Effector memory CD8-positive, alpha-beta T cell (primary cell): ENCODE data around the gene MTHFSD.

Experiments
- ATAC-seq: fragments of 150-1000 bp; cut with Tn5 transposase; replicated peaks from 2 replicates; pipeline ENCODE4 v1.10.0; 2021; ENCODE audit warnings: mild to moderate bottlenecking, moderate library complexity
- DNase-seq, 3 experiments: peaks; one replicate each; pipeline ENCODE4 v3.0.0; 2021
- H3K27ac Mint-ChIP-seq, 2 donors: one replicate each; pipeline ENCODE4 v1.8.0; 2022; ENCODE audit warnings: mild to moderate bottlenecking in 2 of 2, mixed read lengths in 2 of 2, moderate library complexity in 2 of 2
- H3K27me3 Mint-ChIP-seq, 2 donors: one replicate each; pipeline ENCODE4 v1.8.0; 2022; ENCODE audit warnings: mixed read lengths in 2 of 2
- H3K36me3 Mint-ChIP-seq: one replicate; pipeline ENCODE4 v1.8.0; 2022; ENCODE audit warnings: mild to moderate bottlenecking, moderate library complexity, mixed read lengths; ENCODE audit not compliant: insufficient read depth
- H3K4me1 Mint-ChIP-seq, 2 donors: one replicate each; pipeline ENCODE4 v1.8.0; 2022; ENCODE audit warnings: low read depth in 2 of 2, mixed read lengths in 2 of 2
- H3K4me3 Mint-ChIP-seq, 2 donors: one replicate each; pipeline ENCODE4 v1.8.0; 2022; ENCODE audit warnings: mild to moderate bottlenecking in 2 of 2, mixed read lengths in 2 of 2, moderate library complexity in 2 of 2
- H3K9me3 Mint-ChIP-seq, 2 donors: one replicate each; pipeline ENCODE4 v1.8.0; 2022; ENCODE audit warnings: mixed read lengths in 2 of 2
- total RNA-seq, 9 experiments: gene quantifications; one replicate each; lab custom pipeline; 2026; lab: John Stamatoyannopoulos, UW

MTHFSD gene, protein sequence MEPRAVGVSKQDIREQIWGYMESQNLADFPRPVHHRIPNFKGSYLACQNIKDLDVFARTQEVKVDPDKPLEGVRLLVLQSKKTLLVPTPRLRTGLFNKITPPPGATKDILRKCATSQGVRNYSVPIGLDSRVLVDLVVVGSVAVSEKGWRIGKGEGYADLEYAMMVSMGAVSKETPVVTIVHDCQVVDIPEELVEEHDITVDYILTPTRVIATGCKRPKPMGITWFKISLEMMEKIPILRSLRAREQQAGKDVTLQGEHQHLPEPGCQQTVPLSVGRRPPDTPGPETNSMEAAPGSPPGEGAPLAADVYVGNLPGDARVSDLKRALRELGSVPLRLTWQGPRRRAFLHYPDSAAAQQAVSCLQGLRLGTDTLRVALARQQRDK
- total RNA-seq: 6.0 to 29.6 (median 19.3) reads per million in 9 experiments

DNA sequence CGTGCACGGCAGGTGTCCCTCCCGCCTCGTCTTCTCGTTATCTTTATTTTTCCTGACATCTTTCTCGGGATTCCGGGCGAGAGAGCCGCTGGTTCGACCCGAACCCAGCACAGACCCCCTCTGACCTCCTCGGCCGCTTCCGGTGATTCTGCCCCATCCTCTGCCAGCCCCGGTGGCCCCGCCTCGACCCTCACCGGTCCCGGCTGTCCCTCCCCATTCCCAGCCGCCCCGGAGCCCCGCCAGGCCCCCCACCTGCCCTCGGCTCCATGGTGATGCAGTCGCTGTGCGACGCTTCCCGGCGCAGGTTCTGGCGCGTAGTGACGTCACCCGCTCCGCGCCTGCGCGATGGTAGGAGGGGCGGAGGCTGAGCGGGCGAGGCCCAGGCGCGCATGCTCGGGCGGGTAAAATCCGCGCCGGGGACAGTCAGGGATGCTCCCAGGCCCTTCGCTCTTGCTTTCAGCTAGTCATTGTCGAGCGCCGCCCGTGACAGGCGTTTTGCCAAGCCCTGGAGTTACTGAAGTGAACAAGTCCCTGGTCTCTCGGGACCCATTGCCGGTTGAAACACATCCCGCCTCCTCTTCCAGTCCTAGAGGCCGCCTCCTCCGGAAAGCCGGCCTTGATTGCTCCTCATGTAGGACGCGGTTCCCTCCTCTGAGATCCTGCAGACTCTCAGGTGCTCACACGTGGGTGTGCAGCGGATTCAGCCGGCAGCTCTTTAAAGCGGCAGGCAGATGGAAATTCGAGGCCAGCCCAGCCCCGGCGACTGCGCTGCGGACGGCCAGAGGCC is at the start of gene MTHFSD:
Gene MTHFSD, minus strand, starts transcription at position 319 of the 787 bp plus-strand sequence. Its CDS starts 51 bp downstream, at position 268.
- H3K36me3 Mint-ChIP-seq: peaks cover 15% of the 10 kb centered on the region
- DNase-seq (peak; percentile 96 to 98 (median 97)), ATAC-seq (peak; percentile 93)
- H3K27ac Mint-ChIP-seq: peak within 1 kb of the TSS; percentile 99 to 100
- no peaks in the 10 kb centered on the region for H3K9me3 Mint-ChIP-seq
- peak within 1 kb of the TSS; percentile 97 for H3K4me3 Mint-ChIP-seq
- H3K27me3 Mint-ChIP-seq: peaks cover 8 to 16% of the 10 kb centered on the region in 2 donors
- H3K4me1 Mint-ChIP-seq: peaks cover 17 to 24% of the 10 kb centered on the region in 2 donors

DNA sequence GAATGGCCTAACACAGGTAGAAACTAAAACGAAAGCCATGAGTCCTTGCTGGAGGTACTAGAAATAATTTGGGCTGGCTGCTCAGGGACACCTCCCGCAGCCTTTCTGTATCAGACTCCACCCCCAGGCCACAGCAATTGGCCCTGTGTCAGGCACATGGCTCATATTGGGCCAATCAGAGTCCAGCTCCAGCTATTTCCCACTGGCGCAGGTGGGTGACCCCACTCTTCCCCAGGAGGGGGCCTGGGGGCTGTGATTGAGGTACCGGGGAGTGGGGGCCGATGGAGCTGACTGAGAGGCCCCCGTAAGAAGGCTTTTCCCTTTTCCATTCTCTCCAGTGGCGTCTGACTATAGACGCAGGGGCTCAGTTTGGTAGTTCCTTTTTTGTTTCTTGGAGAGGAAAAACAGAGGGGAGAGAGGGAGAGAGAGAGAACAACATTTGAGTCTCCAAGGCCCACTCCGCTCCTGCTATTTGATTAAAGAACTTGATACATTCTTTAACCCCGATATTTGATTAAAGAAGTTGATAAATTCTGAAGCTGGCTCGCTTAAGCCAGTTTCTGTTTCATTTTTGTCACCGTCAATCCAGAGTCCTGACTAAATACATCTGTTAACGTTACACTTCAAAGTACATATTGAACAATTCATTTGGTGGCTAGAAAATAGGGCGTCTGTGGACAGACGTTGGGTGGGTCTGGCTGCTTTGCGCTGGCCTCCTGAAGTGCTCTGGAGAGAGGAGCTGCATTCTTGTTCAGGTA is 49.6 kb upstream of the MTHFSD start:
- ATAC-seq (peak; percentile 95), DNase-seq (peak; percentile 13 to 24 (median 22))
- Mint-ChIP-seq H3K4me3 (peak overlapping the region; percentile 84 to 89), H3K9me3 (no peaks in the 10 kb centered on the region), H3K27me3 (peaks cover 33 to 57% of the 10 kb centered on the region in 2 donors), H3K27ac (peak overlapping the region; percentile 81 to 95), H3K36me3 (no peaks in the 10 kb centered on the region), H3K4me1 (peaks cover 7 to 11% of the 10 kb centered on the region in 2 donors)

DNA sequence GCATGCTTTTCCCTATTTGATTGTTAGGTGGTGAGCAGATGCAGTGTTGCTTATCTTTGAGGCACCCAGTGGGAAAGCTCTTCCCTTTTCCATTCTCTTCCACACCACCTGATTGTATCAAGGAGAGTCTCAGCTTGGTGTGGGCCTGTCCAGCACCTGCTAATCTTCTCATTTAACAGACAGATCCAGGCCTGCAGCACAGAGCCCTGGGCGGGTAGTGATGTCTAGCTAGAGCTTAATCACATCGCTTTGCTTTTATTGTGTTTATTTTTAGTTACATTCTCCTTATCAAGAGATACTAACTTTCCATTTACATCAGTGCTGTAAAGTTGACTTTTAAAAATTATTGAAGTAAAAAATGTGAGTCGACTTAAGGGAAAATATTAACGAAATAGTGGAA is 47.5 kb upstream of the MTHFSD start:
- ATAC-seq: no peak
- no peak overlapping the region for H3K27ac Mint-ChIP-seq
- H3K4me1 Mint-ChIP-seq: peaks cover 7 to 15% of the 10 kb centered on the region in 2 donors
- H3K4me3 Mint-ChIP-seq: no peak overlapping the region
- H3K36me3 Mint-ChIP-seq: no peaks in the 10 kb centered on the region
- no peak for DNase-seq
- peaks cover 44 to 63% of the 10 kb centered on the region in 2 donors for H3K27me3 Mint-ChIP-seq
- H3K9me3 Mint-ChIP-seq: no peaks in the 10 kb centered on the region

DNA sequence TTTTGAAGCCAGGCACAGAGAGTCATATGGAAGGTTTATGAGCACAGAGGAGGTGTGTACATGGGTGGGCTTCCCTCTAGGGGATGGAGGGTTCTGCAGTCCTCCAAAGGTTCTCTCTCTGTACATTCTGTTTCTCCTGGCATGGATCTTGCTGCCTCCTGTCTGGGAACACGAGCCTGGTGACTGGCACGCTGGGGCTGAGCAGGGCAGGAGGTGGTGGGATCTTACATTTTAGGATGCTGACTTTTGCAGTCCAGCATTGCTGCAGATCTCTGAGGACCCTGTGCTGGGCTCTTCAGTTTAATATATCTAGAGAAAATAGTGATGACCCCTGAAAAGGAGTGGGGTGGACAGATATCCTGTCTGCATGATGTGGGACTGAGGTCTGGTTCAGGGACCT is 46.3 kb upstream of the MTHFSD start:
- H3K4me3 Mint-ChIP-seq: no peak overlapping the region
- peaks cover 7 to 15% of the 10 kb centered on the region in 2 donors for H3K4me1 Mint-ChIP-seq
- H3K27me3 Mint-ChIP-seq: peaks cover 44 to 72% of the 10 kb centered on the region in 2 donors
- ATAC-seq: no peak
- no peaks in the 10 kb centered on the region for H3K36me3 Mint-ChIP-seq
- no peak for DNase-seq
- H3K9me3 Mint-ChIP-seq: no peaks in the 10 kb centered on the region
- no peak overlapping the region for H3K27ac Mint-ChIP-seq

DNA sequence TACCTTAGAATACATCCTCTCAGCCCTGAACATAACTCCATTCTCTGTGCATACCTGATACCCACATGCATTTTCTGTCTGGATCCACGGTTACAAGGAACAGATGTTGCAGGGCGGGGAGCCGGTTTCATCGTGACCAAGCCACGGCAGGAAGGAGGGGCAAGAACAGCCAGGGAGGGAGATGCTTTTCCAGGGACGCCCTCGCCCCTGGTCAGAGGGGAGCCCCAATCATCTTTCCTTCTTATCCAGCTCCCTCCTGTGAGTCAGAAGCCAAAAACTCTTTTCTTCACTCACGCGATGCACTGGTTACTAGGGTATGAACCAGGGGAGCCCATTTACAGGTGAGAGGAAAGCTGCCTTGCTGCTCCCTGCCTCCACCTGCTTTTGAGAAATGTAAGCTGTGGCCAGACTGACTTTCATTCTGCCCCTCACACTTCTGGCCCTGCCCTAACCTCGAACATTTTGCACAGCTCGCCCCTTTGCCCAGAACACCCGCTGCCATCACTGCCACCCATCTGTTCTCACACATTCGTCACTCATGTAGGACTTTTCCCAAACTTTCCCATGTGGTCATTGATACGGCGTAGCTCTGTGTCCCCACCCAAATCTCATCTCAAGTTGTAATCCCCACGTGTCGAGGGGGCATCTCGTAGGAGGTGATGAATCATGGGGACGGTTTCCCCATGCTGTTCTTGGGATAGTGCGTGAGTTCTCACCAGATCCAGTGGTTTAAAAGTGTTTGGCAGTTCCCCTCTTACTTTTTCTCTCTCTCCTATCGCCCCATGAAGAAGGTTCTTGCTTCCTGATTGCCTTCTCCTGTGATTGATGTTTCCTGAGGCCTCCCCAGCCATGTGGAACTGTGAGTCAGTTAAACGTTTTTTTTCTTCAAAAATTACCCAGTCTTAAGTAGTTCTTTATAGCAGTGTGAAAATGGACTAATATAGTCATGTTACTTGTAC is 43.9 kb upstream of the MTHFSD start:
- DNase-seq: no peak
- H3K9me3 Mint-ChIP-seq: no peaks in the 10 kb centered on the region
- no peak overlapping the region for H3K4me3 Mint-ChIP-seq
- peaks cover 0 to 4% of the 10 kb centered on the region in 2 donors for H3K4me1 Mint-ChIP-seq
- H3K27me3 Mint-ChIP-seq: peaks cover 52 to 72% of the 10 kb centered on the region in 2 donors
- H3K27ac Mint-ChIP-seq: no peak overlapping the region
- H3K36me3 Mint-ChIP-seq: no peaks in the 10 kb centered on the region
- no peak for ATAC-seq

DNA sequence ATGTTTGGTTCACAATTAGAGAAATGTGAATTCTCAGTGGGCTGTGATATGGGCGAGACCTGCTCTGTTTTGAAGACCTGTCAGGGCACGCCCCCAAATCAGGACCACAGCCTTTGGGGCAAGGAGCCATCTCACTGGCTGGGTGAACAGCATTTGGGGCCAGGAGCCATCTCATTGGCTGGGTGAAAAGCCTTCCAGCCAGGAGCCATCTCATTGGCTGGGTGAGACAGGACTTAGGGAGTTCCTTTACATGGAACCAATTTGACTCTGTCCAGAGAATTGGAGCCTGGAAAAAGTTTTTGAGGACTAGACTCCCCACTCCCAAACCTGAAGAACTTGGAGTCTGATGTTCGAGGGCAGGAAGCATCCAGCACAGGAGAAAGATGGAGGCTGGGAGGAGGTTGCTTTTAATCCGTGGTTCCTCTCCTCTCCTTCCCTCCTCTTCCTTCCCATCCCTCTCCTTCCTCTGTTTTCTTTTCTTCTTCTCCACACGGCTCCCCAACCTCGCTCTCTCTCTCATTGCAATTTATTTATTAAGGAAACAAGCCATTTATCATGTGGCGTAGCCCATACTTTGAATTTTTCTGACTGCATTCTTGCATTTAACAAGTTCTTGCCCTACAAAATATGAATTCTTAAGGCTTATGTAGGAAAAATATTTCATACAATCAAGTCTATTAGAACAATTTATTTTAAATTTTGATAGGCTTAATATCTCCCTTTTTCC is 43.0 kb upstream of the MTHFSD start:
- Mint-ChIP-seq H3K4me1 (peaks cover 0 to 4% of the 10 kb centered on the region in 2 donors), H3K4me3 (no peak overlapping the region), H3K27ac (no peak overlapping the region), H3K9me3 (no peaks in the 10 kb centered on the region), H3K27me3 (peaks cover 58 to 75% of the 10 kb centered on the region in 2 donors), H3K36me3 (no peaks in the 10 kb centered on the region)
- ATAC-seq (no peak), DNase-seq (no peak)

DNA sequence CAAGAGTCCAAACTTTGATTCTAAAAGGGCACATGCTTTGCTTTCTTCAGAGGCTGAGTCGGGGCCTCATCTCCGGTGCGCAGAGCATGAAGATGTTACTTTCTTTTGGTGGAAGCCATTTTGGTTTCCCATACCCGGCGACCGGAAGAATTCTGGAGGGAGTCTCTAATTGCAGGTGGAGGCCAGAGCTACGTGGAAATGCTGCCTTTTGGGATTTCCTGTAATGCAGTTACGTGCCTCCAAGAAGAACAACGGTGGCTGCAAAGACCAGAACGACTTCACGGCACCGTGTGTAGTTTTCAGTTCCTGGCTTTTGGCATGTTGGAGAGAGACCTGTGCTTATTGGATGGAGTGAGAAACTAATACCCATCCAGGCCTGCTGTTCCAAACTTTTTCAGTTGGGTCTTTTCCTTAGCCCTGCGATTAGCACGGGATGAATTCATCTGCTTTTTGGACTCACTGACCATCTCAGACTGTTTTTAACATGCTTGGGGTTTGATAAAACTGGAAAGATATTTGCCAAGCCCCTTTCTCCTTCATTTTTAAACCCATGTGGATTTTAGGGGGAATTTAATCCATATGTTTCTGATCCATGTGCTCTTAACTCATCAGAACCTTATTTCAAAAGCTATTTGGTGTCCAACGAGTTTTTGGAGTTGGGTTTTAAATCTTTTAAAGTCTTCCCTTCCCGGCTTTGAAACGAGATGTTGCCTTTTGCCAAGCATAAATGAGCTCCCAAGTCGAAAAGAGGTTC is 42.3 kb upstream of the MTHFSD start:
- Mint-ChIP-seq H3K4me3 (no peak overlapping the region), H3K27me3 (peaks cover 61 to 71% of the 10 kb centered on the region in 2 donors), H3K9me3 (no peaks in the 10 kb centered on the region), H3K4me1 (peaks cover 0 to 4% of the 10 kb centered on the region in 2 donors), H3K27ac (no peak overlapping the region), H3K36me3 (no peaks in the 10 kb centered on the region)
- DNase-seq (no peak), ATAC-seq (no peak)

DNA sequence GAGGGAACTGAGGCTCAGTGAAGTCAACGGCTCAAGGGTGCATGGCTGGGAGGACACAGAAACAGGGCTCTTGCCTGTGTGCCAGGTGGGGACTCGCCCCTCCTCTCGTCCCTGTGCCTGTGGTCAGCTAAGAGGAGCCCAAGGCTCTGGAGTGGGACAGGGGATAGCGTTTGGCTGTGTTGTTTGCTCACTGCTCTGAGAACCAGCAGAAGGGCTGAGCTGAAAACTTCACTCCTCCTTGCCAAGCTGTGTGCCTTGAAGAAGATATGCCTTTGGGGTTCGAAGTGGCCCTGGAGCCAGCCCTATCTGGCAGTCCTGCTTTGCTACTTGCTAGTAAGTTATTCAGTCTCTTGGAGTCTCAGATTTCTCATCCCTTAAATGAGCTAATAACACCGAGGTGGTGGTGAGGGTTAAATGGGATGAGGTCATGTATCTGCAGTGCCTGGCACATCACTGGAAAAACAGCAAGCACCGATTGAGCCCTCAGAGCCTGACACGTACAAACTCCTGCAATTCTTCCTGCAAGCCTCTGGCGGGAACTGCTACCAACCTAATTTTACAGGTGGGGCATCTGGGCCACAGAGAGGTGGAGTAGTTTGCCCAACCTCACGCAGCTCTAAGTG is 41.1 kb upstream of the MTHFSD start:
- Mint-ChIP-seq H3K4me1 (peaks cover 0 to 4% of the 10 kb centered on the region in 2 donors), H3K27ac (no peak overlapping the region), H3K4me3 (no peak overlapping the region), H3K9me3 (no peaks in the 10 kb centered on the region), H3K36me3 (no peaks in the 10 kb centered on the region), H3K27me3 (peaks cover 58 to 67% of the 10 kb centered on the region in 2 donors)
- ATAC-seq: no peak
- no peak for DNase-seq

DNA sequence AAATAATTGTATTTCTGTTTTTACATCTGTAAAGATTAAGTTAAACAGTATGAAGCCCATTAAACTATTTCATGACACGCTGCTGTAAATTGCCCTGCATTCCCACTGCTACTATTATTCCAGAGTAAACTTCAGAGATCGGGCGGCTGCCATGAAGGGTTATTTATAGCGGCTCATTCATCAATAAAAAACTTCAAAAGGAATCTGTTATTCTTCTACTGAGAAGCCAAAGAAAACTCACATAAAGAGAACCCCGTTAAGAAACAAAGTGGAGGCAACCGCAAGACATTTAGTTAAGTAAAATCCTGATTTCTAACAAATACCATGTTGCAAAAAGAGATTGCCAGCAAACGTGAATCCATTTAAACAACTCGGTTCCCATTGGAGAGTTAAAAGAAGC is 39.7 kb upstream of the MTHFSD start:
- H3K36me3 Mint-ChIP-seq: no peaks in the 10 kb centered on the region
- H3K27me3 Mint-ChIP-seq: peaks cover 49 to 65% of the 10 kb centered on the region in 2 donors
- DNase-seq (no peak), ATAC-seq (no peak)
- H3K4me3 Mint-ChIP-seq: no peak overlapping the region
- H3K9me3 Mint-ChIP-seq: no peaks in the 10 kb centered on the region
- no peak overlapping the region for H3K27ac Mint-ChIP-seq
- H3K4me1 Mint-ChIP-seq: peaks cover 0 to 4% of the 10 kb centered on the region in 2 donors

DNA sequence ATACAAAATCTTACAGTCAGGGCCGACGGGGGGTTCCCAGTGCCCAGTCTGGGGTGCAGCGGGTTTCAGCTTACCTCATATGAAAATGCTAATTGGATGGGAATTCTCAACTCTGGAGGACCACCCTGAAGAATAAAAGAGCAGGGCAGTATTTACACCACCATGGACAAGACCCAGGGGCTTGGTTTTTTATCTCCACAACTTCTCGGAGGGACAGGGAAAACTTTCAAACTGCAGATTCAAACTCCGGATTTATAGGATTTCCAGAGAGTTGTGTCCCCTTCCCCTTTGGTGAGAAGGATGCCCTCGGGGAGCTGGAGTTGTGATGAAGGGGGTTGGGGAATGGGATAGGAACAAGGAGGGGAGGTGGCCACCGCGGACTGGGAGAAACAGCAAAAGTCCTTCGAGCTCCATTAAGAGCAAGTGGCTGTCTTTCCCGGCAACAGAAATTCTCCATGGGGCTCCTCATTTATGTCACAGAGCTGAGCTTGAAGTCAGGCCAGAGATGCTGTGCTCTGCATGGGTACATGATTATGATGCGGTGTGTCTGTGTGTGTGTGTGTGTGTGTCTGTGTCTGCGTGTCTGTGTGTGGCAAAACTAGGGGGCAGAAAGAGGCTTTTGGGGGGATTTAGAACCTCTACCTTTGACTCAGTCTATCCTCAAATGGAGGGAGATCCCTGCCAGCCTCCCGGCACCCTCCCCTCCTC is 39.0 kb upstream of the MTHFSD start:
- no peak overlapping the region for H3K4me3 Mint-ChIP-seq
- ATAC-seq: no peak
- no peaks in the 10 kb centered on the region for H3K36me3 Mint-ChIP-seq
- no peak for DNase-seq
- H3K27me3 Mint-ChIP-seq: peaks cover 44 to 59% of the 10 kb centered on the region in 2 donors
- H3K4me1 Mint-ChIP-seq: peaks cover 0 to 4% of the 10 kb centered on the region in 2 donors
- H3K27ac Mint-ChIP-seq: no peak overlapping the region
- H3K9me3 Mint-ChIP-seq: no peaks in the 10 kb centered on the region

DNA sequence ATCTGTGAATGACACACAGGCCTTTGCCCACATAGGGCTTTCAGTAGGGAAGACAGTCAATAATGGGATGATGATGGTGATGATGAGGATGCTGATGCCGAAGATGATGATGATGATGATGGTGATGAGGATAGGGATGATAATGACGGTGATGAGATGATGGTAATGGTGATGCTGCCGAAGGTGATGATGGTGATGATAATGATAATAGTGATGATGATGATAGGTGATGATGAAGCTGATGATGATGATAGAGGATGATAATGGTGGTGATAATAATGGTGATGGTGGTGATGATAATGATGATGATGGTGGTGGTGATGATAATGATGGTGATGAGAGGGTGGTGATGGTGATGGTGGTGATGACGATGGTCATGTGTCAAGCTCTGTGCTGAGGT is 36.2 kb upstream of the MTHFSD start:
- ATAC-seq: no peak
- H3K36me3 Mint-ChIP-seq: no peaks in the 10 kb centered on the region
- no peak for DNase-seq
- no peaks in the 10 kb centered on the region for H3K4me1 Mint-ChIP-seq
- no peak overlapping the region for H3K4me3 Mint-ChIP-seq
- H3K9me3 Mint-ChIP-seq: no peaks in the 10 kb centered on the region
- peaks cover 34% of the 10 kb centered on the region in 2 donors for H3K27me3 Mint-ChIP-seq
- H3K27ac Mint-ChIP-seq: no peak overlapping the region
